Mucosa of descending colon (tissue), 3 donors: ENCODE measurements around the gene AK8. TPM values are rescaled to one million over a fixed set of nuclear protein-coding genes. Genes with fewer than 3 reads are reported as not detected.

Experiments used
- ATAC-seq: fragments of 200-7000 bp; cut with Tn5 transposase; one replicate; pipeline ENCODE4 v1.9.1; 2020; ENCODE audit warnings: mild to moderate bottlenecking, moderate library complexity
- DNase-seq, 3 donors: peaks; one replicate each; pipeline ENCODE4 v3.0.0-alpha.2; 2020
- H3K36me3 ChIP-seq: fragments of 200-600 bp; one replicate; pipeline ENCODE4 v1.8.0; 2021; ENCODE audit warnings: low read depth, mild to moderate bottlenecking
- H3K4me1 ChIP-seq: fragments of 200-600 bp; one replicate; pipeline ENCODE4 v1.8.0; 2021; ENCODE audit warnings: low read depth, mild to moderate bottlenecking
- H3K4me3 ChIP-seq: fragments of 200-600 bp; one replicate; pipeline ENCODE4 v1.8.0; 2021; ENCODE audit warnings: mild to moderate bottlenecking
- H3K9me3 ChIP-seq: fragments of 200-600 bp; one replicate; pipeline ENCODE4 v1.8.0; 2021; ENCODE audit warnings: mild to moderate bottlenecking
- CTCF ChIP-seq: fragments of 200-600 bp; IDR thresholded peaks from one replicate; pipeline ENCODE4 v1.8.0; 2022; ENCODE audit warnings: antibody characterized with exemption, mild to moderate bottlenecking
- intact Hi-C, 2 donors: fragments of 100-400 bp; cut with DNase I in 1 of 2; cut with micrococcal nuclease in 1 of 2; formaldehyde crosslinking; loops; one replicate each; pipeline versions ENCODE4 v1.11.0 to v1.11.1; 2022; cut with DNase I, micrococcal nuclease
- total RNA-seq, 3 donors: library from RNA; stranded (reverse); fragmentation: NEBNext Ultra II Directional in 2 of 3; extraction: Animal tissue kit (Norgen Biotek cat#: 25700) in 2 of 3; gene quantifications; one replicate each; pipeline versions ENCODE4 v1.2.1 to v1.2.4, GENCODE V29; 2021 to 2023
- donor health status: DM: no; HTN: no; CAD: no; lungs with moderate emphysema.
- donor health status: DM: no; HTN: no; CAD: no.
- donor health status: DM: no; HTN: yes; CAD: no.

AK8 gene
- total RNA-seq, 3 donors from 2014 or later = 0.96 to 2.0 TPM; not detected in 1

GRCh38 chr9:132768932-132769905, 108.9 kb downstream of the AK8 start:
- Histone ChIP-seq H3K4me3 (peak overlapping the region; percentile 39), H3K4me1 (peaks cover 12% of the 10 kb centered on the region), H3K9me3 (no peaks in the 10 kb centered on the region), H3K36me3 (no peaks in the 10 kb centered on the region)
- peak; percentile 22 for TF ChIP-seq CTCF
- peak; percentile 67 to 70 (median 69) for DNase-seq
- intact Hi-C loops = no loop called here
- peak; percentile 81 for ATAC-seq

- no peak for ATAC-seq
- intact Hi-C loops = no loop called here
Observed at GRCh38 chr9:132763574-132763973, 114.5 kb downstream of the AK8 start.

GRCh38 chr9:132762896-132763295, 115.2 kb downstream of the AK8 start:
- no peak for TF ChIP-seq CTCF
- H3K4me1 ChIP-seq = no peaks in the 10 kb centered on the region
- intact Hi-C loops = no loop called here
- no peaks in the 10 kb centered on the region for H3K9me3 ChIP-seq
- H3K4me3 ChIP-seq = no peak overlapping the region
- H3K36me3 ChIP-seq = no peaks in the 10 kb centered on the region
- DNase-seq (no peak), ATAC-seq (no peak)

More at GRCh38 chr9:132763574-132763973, 114.5 kb downstream of the AK8 start:
- no peak for TF ChIP-seq CTCF
- H3K9me3 ChIP-seq = no peaks in the 10 kb centered on the region
- no peak overlapping the region for H3K4me3 ChIP-seq
- H3K4me1 ChIP-seq = peaks cover 2% of the 10 kb centered on the region
- no peak for DNase-seq
- H3K36me3 ChIP-seq = no peaks in the 10 kb centered on the region

- intact Hi-C loops = no loop called here
- no peak for ATAC-seq
- TF ChIP-seq CTCF = no peak
- Histone ChIP-seq H3K4me1 (no peaks in the 10 kb centered on the region), H3K4me3 (no peak overlapping the region), H3K9me3 (no peaks in the 10 kb centered on the region), H3K36me3 (no peaks in the 10 kb centered on the region)
- DNase-seq = no peak
Observed at GRCh38 chr9:132761602-132762001, 116.5 kb downstream of the AK8 start.

- Histone ChIP-seq H3K4me3 (no peak overlapping the region), H3K36me3 (no peaks in the 10 kb centered on the region), H3K9me3 (no peaks in the 10 kb centered on the region), H3K4me1 (no peaks in the 10 kb centered on the region)
- TF ChIP-seq CTCF = no peak
- DNase-seq (no peak), ATAC-seq (no peak)
- intact Hi-C loops = no loop called here
Observed at GRCh38 chr9:132760057-132760456, 118.0 kb downstream of the AK8 start.
